ENCODE data around the gene CPB2. TPM values are rescaled to one million over a fixed set of nuclear protein-coding genes. Genes with fewer than 3 reads are reported as not detected.

CPB2 gene, protein sequence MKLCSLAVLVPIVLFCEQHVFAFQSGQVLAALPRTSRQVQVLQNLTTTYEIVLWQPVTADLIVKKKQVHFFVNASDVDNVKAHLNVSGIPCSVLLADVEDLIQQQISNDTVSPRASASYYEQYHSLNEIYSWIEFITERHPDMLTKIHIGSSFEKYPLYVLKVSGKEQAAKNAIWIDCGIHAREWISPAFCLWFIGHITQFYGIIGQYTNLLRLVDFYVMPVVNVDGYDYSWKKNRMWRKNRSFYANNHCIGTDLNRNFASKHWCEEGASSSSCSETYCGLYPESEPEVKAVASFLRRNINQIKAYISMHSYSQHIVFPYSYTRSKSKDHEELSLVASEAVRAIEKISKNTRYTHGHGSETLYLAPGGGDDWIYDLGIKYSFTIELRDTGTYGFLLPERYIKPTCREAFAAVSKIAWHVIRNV
- polyA plus RNA-seq (2012; ENCODE audit: insufficient read depth, insufficient read length) = 0.69 TPM

DNA sequence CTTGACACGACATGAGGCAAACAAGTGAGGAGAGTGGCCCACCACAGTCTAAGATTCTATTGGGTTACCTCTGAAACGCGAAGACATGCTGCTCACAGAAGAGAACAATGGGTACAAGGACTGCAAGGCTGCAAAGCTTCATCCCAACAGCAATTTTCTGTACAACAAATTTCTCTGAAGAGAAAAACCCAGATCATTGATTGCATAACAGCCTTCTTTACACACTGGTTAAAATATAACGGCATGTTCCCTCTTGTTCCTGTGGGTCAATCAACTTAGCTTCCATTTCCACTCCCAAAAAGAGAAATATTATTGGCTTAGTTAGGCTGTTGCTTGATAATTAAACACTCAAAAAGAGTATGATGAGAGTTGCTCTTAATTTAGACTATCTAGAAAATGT, at the start of gene CPB2:
Gene CPB2 (minus strand): TSS at position 166 of the 400 bp plus-strand sequence. CDS start 24 bp downstream, at position 142.
- no peak within 1 kb of the TSS for H3K4me3 ChIP-seq (ENCODE audit: low read length)
- no peak for DNase-seq (ENCODE audit: low read depth, low spot score)

DNA sequence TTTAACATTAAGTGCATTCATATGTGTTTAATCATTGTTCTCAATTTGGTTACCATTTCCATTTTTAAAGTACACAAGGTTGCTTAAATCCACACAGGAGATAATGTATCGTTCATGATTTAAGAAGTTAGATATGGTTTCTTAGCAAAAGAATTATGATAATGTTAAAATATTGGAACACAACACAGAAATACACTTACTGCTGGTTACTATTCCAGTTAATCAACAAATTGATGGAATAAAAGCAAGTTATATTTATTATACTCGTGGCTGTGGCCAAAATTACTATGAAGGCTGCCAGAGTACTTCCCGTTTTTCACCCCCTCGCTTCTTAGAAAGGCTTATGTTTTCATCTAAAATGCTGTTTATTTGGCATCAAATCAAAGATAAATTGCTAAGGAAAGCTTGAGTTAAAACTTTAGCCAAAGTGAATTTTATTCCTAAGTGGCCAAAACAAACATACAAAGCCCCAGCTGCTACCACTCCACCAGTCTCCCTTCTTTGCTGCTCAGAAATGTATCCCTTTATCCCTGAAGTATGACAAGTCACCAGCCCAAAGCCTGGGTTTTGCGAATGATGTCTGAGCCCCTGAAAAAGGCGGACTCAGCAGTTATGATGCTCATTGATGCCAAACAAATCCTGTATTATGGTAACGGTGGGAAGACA, 49.4 kb upstream of the CPB2 start:
- DNase-seq (ENCODE audit: low read depth, low spot score) = no peak
- no peak overlapping the region for H3K4me3 ChIP-seq (ENCODE audit: low read length)

DNA sequence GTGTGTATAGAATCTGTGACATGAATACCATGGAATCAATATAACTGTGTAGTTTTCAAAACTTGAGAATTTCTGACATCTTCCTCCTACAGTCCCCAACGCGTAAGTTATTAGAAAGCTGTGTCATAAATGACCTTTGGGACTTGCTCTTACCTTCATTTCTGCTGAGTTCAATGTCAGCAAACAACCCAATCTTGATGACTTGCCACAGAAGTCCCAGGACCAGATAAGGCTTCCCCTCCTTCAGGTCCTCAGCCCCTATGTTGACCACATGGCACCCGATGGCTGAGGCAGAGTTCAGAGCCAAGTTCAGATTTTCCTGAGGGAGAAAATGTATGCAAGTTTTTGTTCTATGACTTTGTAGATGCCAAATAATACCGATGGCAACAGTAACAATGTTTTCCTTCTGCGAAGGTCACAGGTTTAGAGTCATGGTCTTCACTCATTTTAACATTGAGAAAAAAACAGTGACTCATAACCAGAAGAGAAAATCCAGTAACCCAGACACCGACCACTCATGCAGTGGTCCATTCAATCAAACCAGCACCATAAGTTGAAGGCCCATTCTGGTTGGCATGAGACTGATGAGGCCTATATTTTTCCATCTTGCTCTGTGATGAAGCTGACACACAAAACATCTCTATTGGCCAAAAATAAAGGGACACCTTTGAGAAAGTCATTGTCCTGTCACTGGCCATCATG, 47.9 kb upstream of the CPB2 start:
- DNase-seq (ENCODE audit: low read depth, low spot score) = no peak
- no peak overlapping the region for H3K4me3 ChIP-seq (ENCODE audit: low read length)

DNA sequence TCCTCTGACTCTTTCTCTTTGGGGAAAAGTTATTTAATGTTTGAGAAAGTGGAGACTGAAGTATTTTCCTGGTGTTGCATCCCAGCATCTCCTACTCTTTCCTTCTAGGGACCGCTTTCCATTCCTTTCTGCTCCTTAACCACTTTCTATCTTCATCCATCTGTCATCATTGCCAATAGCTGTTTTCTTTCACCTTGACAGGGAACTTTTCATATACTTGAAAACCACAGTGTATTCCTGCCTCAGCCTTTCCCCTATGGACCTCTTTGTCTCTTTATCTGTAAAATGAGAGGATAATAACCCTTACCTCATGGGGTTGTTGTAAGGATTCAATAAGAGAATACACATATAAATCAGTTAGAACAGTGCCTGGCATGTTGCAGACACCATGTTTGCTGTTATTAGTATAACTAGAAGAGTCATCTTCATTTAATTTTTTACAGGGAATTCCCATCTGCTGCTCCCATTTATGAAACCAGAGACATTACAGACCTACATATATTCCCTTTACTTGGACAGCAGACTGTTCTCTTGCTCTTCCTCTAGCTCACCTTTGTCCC, 45.4 kb upstream of the CPB2 start:
- H3K4me3 ChIP-seq (ENCODE audit: low read length) = no peak overlapping the region
- DNase-seq (ENCODE audit: low read depth, low spot score) = no peak

DNA sequence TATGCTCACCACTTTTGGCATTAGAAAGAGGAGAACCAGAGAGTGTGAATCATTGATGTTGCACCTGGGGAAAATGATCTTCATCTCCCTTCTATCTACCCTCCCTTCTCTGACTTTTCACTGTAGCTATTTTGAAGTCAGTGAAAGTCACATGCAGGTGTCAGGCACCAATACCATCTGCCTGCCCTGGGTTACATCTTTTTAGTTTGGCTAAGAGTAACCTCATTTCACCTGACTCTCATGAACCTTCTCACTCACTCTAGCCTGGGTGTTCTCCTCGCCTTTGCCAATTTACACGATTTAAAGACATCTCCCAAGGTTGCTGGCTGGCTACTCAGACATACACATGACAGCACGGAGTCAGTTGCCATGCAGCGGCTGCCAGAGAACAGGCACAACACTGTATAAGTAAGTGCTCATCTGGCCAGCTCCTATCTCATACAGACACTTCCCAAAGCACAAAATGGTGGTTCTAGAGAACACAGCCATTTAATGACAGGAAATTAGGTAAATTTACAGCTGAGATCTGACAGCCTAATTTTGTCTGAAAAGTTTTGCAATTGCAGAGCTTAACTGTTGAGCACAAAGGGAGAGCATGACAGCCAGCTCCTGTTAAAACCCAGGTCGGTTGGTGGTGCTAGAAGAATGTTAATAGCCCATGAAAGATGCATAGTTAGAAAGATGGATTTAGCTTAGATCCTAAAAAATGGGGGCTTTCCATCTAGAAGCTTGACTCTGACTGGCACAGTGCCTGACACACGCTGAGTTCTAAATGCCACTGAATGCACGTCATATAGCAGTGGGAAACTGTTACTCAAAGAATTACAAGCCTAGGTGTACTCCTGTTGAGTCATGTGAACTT, 44.7 kb upstream of the CPB2 start:
- no peak for DNase-seq (ENCODE audit: low read depth, low spot score)
- H3K4me3 ChIP-seq (ENCODE audit: low read length) = no peak overlapping the region

DNA sequence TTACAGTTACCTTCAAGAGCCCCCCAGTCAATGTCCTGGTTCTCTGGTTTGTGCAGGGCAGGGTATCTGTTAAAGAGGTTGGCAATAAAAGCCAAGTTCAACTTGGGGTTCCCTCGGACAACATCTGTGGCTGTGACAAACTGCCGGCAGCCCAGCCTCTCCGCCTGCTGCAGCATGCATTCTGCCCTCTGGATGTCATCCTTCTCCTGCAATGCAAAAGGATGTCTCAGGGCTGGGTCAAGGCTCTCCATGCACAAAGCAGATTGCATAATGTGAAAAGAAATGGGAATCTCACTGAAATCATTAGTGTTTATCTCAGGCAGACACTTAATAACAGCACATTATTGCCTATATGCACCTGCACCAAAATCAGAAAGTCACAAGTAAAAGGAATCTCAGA, 42.1 kb upstream of the CPB2 start:
- no peak for DNase-seq (ENCODE audit: low read depth, low spot score)
- no peak overlapping the region for H3K4me3 ChIP-seq (ENCODE audit: low read length)

DNA sequence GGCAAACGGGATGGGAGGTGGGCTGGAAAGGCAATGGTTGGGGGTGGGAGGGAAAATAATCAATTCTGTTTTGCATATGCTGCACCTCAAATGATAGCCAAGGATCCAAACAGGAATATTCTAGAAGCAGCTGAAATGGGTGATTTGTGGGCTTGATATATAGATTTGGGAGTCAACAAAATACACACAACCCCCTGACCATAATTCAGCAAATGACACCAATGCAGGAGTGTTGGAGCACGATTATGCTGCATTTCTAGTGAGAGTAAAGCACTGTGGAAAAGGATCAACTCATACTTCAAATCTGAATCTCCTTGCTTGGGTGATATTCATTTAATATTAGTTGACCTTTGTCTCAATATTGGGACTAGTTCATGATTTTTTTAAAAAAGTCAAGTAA, 41.1 kb upstream of the CPB2 start:
- no peak overlapping the region for H3K4me3 ChIP-seq (ENCODE audit: low read length)
- DNase-seq (ENCODE audit: low read depth, low spot score) = no peak

DNA sequence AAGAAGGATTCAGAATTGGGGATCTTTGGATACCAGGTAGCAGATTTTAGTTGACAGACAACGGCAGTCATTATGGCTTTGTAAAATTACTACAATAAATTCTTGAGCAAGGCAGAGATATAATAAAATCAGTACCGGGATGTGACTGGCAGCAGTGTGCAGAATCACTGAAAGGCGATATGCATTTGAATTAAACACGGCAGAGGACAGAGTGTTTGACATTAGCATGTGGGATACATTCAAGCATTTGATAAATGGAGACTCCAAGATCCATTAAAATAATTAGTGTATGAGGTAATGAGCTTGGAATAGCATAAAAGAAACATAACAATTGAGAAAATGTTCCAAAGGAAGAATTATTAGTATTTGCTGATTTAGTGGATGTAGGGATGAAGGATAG, 40.3 kb upstream of the CPB2 start:
- DNase-seq (ENCODE audit: low read depth, low spot score) = no peak
- no peak overlapping the region for H3K4me3 ChIP-seq (ENCODE audit: low read length)

DNA sequence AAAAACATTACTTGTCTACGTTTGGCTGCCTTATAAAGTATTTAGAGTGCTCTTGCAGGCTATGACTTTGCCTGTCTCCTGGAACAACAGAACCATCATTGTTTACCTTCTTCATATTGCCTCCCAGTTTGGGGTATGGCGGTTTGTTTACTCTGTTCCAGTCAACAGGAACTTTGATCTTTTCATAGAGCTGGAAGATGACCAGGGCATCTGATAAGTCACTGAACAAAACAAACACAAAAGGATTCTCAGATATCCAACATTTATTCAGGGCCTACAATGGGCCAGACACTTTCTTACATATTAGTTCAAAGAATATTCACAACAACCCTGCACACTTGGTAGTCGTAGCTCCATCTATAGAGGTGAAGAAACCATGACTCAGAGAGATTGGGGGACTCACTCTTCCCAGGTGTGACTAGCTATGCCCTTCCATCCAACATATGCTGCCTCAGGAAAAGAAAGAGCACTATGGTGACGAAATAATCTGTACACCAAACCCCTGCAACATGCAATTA, 38.4 kb upstream of the CPB2 start:
- H3K4me3 ChIP-seq (ENCODE audit: low read length) = no peak overlapping the region
- no peak for DNase-seq (ENCODE audit: low read depth, low spot score)

DNA sequence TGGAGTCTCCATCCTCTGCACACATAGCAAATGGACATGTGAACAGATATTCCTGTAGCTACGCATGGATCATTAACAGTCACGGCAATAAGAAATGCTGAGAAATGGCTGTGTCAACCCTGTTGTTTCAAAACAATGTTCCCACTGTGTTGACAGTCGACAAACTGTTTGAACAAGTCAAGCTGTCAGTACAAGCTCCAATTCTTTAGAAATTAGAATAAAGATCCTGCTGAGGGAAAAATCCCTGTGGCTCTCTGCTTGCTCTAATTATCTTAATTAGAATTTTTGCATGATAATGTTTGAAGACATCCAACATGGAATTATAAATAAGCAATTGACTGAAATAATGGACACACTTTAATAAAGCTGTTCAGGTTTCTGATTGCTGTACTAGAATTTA, 37.9 kb upstream of the CPB2 start:
- DNase-seq (ENCODE audit: low read depth, low spot score) = no peak
- no peak overlapping the region for H3K4me3 ChIP-seq (ENCODE audit: low read length)

DNA sequence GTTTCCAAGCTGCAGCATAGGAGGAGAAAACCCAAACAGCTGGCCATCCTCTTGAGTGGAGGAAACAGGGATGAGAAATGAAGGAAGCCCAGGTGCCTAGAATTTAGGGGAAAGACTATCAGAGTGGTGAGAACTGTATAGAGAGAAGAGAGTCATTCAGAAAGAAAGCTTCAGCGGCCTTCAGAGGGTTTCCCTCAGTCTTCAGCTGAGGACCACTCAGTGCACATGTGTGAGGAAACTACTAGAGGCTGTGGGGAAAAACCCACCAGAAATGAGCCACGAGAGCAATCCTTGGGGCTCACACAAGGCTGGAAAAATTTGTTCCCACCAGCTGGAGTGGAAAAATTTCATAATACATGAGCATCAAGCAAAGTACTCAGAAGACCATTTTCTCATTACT, 35.2 kb upstream of the CPB2 start:
- no peak overlapping the region for H3K4me3 ChIP-seq (ENCODE audit: low read length)
- DNase-seq (ENCODE audit: low read depth, low spot score) = no peak

DNA sequence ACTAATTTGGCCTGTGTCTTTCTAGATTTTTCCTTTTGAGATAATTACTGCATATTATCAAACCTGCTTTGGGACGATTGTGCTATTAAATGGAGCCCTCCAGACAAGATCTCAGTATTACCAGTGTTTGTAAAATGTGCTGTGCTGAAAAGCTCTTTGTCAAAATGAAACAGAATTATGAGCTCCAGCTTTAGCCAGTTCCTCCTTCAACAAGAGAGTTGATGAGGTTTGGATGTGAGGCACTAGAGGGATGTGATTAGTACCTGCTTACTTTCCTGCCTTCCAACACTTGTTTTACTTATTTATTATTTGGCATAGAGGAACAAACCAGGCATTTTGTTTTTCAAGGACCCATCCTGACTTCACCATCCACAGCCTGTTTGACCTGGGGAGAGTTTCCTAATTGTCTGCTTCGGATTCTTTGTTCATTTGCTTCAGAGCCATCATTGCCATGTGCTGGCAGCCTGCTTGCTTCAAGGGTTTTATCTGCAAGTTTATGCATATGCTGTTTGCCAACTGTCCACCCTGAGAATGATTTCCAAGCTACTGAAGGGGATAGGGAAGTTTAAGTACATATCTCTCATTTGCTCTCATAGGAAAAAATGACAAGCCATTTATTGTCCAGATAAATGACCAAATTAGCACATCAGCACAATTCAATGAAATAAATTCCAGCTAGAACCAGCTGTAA, 32.9 kb upstream of the CPB2 start:
- DNase-seq (ENCODE audit: low read depth, low spot score) = no peak

DNA sequence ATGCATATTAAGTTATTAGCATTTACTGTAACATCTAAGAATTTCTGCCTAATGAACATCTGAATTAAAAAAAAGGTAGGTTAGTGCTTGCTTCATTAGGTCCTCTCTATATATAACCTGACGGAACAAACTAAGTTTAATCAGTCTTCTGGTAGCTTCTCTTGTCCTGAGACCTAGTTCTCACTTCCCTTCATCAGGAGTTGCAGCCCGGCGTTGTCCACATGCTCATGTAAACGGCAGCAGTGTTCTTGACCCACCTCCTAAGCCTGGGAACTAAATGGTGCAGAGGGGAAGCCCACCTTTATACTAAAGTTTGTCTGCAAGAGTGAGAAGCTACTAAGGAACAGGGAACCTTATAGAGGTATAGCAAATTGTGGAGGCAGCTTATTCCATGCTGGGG, 31.9 kb upstream of the CPB2 start:
- no peak overlapping the region for H3K4me3 ChIP-seq (ENCODE audit: low read length)
- no peak for DNase-seq (ENCODE audit: low read depth, low spot score)

More for the DNA sequence above, 32.9 kb upstream of the CPB2 start:
- no peak overlapping the region for H3K4me3 ChIP-seq (ENCODE audit: low read length)

DNA sequence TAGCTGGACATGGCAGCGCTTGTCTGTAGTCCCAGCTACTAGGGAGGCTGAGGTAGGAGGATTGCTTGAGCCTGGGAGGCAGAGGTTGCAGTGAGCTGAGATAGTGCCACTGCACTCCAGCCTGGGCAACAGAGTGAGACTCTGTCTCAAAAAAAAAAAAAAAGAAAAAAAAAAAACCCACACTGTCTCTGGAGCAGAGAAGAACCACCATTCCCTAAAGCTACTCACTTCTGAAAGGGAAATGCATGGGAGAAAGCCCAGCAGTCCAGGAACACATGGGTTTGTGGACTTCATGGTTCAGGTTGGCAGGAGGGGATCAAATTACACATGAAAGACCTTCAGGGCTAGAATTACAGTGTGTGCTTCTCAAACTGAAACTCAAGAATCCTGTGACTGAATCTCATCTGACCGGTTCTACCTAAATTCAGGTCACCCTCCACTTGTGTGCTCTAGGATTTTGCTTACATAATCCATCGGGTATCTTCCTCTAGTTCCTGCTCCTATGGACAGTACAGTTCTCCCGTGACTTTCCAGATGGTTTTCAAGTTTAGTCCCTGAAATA, 30.2 kb upstream of the CPB2 start:
- no peak overlapping the region for H3K4me3 ChIP-seq (ENCODE audit: low read length)
- no peak for DNase-seq (ENCODE audit: low read depth, low spot score)

DNA sequence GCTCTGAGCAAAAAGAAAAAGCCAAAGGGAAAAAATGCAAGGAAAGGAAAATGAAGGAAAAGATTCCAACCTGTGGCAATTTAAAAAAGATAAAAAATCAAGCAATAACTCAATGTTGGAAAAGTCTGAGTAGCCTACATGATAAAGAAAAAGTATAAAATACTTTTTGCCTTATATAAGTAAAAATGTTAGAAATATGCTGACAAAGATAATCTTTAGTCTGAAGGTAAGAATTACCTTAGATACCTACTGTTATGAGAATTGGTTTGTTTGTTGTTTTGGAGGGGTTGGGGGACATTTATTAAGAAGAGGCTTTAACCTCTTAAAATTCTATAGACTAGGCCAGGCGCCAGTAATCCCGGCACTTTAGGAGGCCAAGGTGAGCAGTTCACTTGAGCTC, 29.7 kb upstream of the CPB2 start:
- H3K4me3 ChIP-seq (ENCODE audit: low read length) = no peak overlapping the region
- DNase-seq (ENCODE audit: low read depth, low spot score) = no peak

DNA sequence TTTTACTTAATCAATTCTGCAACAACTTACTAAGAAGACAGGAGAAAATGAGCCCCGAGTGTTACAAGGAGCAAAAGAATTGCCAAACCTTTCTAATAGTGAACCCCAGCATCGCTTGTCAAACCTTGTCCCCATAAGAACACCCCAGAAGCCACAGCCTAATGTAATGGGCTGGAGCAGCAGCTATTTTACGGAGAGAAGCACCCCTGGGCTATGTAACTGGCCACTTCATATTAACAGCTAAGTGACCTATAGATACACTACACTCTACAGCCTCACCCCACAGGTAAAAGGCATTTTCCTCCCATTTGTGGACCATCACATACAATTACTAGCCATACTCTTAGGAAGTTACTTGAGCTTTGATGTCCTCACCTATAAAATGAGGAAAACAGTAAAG, 27.3 kb upstream of the CPB2 start:
- no peak overlapping the region for H3K4me3 ChIP-seq (ENCODE audit: low read length)
- DNase-seq (ENCODE audit: low read depth, low spot score) = no peak

DNA sequence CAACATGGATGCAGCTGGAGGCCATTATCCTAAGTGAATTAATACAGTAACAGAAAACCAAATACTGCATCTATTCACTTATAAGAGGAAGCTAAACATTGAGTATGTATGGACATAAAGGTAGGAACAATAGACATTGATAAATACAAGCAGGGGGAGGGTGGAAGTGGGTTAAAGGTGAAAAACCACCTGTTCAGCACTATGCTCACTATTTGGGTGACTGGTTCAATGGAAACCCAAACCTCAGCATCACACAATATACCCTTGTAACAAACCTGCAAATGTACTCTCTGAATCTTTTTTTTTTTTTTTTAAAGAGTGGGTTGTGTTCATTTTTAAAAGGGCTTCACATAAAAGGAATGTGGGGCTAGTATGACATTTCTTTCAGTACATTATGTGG, 26.9 kb upstream of the CPB2 start:
- H3K4me3 ChIP-seq (ENCODE audit: low read length) = no peak overlapping the region
- no peak for DNase-seq (ENCODE audit: low read depth, low spot score)

Data from Jurkat, Clone E6-1 (cell line).